GM18951 (cell line): ENCODE measurements around the gene TAF5L.
"Not testable (repeated sequence)": the region's sequence is repeated elsewhere in the genome, so short reads cannot be mapped to it uniquely, and the experiment has no call there.

ENCODE experiments used
- POLR2A ChIP-seq: IDR thresholded peaks from 4 replicates; pipeline ENCODE4 v1.6.1; 2011; ENCODE audit warnings: mild to moderate bottlenecking; ENCODE audit not compliant: insufficient read length, insufficient read depth; ENCODE audit errors: extremely low read depth
- in situ Hi-C: fragments of 300-500 bp; cut with MboI; formaldehyde crosslinking; loops from one replicate; pipeline ENCODE4 v1.12.0; 2022; ENCODE audit warnings: low sequenced_read_pairs, mixed read lengths, inconsistent platforms; ENCODE audit not compliant: unreplicated experiment

Gene TAF5L

DNA sequence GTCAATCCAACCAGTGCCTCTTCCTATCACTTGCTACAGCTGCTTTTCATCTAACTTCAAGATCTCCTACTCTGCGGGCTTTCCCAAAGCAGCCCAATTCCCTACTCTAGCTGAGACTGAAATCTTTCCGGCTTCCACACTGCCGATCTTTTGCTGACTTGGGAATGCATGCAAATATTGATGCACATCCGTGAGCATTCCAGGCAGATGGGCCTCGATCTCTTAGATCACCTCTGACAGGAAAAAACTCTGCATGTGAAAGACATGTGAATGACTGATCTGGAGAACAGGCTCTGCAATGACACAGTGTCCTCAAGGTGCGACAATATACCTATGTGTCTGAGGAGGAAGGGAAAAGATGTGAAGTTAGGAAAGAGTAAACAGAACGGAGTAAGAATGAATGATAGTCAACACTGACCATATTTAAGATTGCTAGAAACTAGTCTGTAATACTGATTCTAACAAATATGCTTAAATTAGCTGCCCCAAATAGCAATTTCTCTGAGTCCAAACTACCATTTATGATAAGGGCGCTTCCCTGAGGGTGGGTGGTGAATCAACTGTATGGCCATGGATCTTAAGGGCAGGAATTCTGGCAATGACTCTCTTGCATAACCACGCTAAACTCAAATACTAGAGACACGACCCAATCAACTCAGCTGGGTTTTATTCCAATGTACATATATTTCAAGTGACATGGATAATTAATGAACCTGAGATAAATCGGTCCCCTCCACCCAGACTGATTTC is 8.4 kb downstream of the TAF5L start:
- in situ Hi-C loops = no loop called here
- TF ChIP-seq POLR2A = no peak

DNA sequence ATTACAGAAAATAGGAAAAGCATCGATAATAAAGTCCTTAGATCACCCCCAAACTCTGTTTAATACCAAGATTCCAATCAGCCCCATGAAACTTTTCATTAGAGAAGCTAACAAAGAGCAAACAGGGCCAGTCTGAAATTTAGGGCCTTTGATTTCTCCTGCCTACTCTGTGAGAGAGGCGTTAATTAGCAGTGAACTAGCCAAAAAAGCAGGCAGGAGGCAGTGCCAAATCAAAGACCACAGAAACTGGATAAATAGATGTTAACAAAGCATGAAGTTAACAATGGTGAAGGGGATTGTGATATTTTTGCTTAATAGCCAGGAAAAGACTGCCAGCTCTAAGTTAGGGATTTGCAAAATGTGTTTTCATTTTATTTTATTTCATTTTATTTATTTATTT is 11.2 kb downstream of the TAF5L start:
- TF ChIP-seq POLR2A = no peak
- in situ Hi-C loops = no loop called here

DNA sequence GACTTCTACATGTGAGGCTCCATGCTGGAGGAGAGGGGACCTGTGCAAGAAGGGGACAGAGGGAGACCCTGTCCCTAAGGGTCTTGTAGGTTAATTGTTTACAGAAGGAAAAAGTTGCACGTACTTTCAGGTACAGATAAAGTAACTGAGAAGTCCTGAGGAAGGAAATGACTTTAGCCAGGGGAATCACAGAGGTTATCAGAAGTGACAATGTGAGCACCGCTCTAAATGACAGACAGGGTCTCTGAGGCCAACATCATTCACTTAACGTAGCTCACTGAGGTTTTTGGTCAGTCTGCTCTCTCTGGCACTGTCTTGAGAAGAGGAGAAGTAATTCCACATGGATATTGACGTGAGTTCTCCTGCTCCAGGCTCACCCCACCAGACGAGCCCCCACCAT is 12.0 kb downstream of the TAF5L start:
- in situ Hi-C loops = no loop called here
- no peak for TF ChIP-seq POLR2A

DNA sequence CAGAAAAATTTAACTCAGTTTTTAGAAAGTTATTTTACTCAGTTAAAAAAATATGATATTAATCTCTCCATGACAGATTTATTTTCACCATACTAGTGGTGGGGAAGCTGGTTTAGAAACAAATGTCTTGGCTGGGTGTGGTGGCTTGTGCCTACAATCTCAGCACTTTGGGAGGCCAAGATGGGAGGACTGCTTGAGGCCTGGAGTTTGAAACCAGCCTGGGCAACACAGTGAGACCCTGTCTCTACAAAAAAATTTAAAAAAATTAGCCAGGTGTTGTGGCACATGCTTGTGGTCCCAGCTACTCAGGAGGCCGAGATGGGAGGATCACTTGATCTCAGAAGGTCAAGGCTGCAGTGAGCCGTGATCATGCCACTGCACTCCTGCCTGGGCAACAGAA is 17.3 kb downstream of the TAF5L start:
- in situ Hi-C loops = no loop called here
- no peak for TF ChIP-seq POLR2A

DNA sequence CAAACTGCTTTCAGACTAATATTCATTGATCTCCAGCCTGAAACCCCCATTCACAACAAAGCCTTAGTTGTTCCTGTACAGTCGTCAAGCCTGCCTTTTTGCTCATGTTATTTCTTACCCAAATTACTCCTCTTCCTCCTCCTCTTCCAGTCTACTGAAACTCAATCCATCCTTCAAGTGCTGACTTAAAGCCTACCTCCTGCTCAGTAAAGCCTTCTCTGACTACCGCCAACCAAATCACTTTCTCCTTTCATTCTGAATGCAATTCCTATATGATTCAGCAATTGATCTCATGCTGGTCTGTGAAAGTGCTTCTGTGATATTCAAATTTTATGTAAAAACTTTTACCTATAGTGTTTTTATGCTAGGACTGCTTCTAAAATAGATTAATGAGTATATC is 18.6 kb downstream of the TAF5L start:
- no peak for TF ChIP-seq POLR2A
- in situ Hi-C loops = no loop called here

DNA sequence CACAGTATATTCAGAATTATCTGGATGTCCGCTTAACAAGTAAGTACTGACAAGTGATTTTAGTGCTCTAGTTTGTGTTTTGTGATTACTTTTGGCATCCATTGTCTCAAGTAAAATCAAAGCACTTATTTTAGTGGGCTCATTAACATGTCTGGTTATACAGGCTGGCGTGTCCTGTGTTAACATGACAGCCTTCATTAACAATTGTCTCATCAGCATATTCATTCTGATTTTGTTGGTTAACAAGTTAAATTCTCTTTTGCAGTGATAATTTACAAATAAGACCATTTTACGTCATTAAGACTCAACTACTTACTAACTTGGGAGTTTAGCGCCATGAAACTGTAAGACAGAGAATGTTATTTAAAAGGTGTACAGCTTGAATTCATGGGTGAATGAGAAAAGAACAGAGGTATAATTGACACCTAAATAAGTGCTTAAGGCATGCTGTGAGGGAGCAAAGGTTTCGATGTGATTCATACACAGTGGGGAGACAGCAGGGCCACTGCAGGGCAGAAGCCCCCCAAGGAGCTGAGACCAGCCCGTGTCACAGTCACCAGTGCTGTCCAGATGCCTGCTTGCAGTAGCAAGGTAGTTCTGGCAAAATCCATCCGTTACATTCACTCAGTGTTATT is 22.4 kb downstream of the TAF5L start:
- in situ Hi-C loops = no loop called here
- TF ChIP-seq POLR2A = no peak

DNA sequence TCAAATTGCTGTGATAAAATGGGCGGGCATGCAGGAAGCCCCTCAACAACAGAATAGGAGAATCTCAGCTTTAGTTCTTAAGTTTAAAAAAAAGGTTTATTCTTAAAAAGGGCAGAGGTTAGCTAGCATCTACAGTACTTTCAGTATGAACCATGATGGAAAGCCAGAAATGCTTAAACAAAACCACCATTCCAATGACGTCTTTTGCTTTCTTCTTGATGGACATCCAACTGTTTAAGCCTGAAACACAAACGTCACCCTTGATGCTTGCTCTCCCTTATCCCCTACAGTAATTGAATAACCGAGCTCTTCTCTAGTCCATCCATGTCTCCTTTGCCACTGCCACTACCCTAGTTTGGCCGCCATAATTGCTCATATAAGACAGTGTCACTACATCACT is 25.7 kb downstream of the TAF5L start:
- TF ChIP-seq POLR2A = no peak
- in situ Hi-C loops = no loop called here

DNA sequence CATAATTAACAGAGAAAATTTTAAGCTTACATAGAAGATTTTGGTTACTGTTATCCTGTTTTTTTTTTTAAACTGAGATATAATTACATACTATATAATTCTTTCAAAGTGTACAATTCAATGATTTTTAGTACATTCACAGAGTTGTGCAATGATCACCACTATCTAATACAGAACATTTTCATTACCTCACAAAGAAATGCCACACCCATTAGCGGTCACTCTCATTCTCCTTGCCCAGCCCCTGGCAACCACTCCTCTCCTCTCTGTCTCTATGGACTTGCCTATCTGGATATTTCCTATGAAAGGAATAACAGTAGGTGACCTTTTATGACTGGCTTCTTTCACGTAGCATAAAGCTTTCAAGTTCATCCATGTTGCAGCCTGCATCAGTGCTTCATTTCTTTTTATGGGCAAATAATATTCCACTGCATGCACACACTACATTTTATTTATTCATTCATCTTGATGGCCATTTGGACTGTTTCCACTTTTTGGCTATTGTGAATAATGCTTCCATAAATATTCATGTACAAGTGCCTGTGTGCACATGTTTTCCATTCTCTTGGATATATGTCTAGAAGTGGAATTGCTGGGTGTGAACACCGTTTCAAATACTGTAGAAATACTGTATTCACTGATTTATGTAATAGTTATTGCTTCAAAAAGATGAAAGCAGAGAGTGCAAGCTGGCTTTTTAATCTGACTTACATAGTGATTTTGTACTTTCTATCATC is 26.5 kb downstream of the TAF5L start:
- no peak for TF ChIP-seq POLR2A
- in situ Hi-C loops = no loop called here

DNA sequence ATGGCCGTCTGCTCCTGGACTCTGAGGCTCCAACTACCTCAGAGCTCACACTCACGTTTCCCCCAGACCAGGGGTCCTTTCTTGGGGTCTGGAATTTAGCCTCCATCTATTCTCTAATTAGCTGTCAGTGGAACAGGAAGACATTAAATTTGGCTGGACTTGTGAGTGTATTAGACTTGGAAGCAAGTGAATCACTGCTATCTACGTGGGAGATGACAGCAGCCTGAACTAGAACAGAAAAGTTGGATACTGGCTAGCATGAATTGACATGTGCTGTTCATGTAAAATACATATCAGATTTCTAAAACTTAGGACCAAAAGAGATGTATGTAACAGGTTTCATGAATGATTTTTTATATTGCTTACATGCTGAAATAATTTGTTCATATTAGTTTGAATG is 28.0 kb downstream of the TAF5L start:
- in situ Hi-C loops = no loop called here
- no peak for TF ChIP-seq POLR2A

DNA sequence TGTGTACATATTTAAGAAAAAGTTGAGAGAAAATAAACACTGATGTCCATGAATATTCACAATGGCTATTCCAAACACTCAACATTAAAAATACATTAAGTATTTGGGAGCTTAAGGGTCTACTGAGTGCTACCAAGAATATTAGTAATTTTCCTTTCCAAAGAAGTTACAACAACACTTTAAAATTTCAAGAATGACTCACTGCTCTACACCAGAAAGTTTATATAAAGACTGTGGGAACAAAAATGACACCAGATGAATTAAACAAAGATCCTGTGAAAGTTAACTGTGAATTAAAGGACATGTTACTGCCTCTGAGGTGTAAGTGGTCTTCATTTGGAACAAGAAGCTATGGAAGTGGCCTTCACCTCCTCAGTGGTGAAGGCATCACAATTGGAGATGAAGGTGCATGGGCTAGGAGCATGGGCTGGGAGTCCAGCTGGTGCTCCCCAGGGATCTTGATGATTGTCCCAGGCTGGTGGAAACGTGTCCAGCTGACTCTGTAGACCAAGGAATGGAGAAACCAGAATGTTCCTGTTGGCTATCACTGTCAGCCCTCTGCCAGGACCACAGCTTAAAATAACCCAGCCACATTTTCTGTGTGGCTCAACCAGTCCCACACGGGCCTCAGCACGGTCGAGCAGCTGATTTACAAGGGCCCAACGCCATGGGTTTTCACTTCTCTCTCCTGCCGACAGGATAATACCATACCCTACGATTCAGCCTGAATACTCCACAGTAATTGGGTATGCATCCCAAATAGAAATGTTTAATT is 28.8 kb downstream of the TAF5L start:
- in situ Hi-C loops = no loop called here
- no peak for TF ChIP-seq POLR2A

DNA sequence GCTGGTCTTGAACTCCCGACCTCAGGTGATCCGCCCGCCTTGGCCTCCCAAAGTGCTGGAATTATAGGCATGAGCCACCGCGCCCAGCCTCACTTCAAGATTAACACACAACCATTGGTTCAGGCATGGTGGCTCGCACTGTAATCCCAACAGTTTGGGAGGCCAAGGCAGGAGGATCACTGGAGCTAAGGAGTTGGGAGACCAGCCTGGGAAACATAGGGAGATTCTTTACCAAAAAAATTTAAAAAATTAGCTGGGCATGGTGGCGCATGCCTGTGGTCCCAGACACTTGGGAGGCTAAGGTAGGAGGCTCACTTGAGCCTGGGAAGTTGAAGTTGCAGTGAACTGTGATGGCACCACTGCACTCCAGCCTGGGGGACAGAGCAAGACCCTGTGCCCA is 30.0 kb downstream of the TAF5L start:
- in situ Hi-C loops = not testable (repeated sequence)

DNA sequence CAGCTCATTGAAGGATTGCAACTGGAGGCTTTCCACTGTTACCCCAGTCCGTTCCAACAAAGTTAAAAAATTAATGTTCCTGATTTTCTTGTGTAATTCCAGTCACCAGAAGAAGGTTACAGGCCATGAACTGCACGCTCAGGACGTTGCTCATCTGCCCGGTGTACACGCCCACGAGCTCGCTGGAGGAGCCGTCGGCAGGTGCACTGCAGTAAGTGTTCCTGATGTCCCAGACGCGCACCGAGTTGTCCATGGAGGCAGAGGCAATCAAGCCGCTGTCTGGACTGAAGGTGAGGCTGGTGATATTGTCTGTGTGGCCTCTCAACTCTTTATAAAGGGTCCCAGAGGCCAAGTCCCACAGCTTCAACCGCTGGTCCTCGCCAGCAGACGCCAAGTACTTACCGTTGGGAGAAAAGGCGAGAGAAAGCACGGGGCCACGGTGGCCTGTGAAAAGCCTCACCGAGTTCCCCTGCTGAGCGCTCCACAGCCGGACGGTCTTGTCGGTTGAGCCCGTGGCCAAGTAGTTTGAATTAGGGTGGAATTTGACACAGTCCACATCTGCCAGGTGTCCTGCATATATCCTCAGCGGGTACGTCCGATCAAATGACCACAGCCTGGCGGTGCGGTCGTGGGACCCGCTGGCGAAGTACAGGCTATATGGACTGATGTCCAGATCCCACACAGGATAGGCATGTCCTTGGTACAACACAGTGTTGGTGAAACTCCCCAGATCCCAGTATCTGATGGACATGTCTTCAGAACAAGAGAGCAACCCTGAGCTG is 31.5 kb downstream of the TAF5L start:
- TF ChIP-seq POLR2A = no peak
- in situ Hi-C loops = no loop called here

DNA sequence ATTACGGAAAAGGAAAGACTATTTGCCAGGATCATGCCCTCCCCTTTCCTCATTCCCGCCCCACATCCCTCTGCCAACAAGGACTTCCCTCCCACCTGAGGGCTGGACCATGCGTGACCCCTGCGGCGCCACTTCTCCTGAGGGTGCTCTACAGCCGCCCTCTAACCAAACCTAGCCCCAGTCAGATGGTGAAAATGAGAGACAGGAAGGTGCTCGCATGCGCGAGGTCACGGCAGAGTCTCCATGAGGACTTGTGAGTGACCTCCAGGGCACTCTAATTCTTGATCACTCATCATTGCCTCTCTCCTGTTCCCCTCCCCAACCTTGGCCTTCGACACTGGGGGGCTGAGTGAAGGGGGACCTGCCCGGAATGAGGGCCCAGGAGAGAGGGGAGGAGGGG is 32.1 kb downstream of the TAF5L start:
- in situ Hi-C loops = no loop called here

More for the DNA sequence above, 32.1 kb downstream of the TAF5L start:
- no peak for TF ChIP-seq POLR2A
